ENCODE data around the gene C4BPB. TPM values are rescaled to one million over a fixed set of nuclear protein-coding genes. Genes with fewer than 3 reads are reported as not detected.

Gene C4BPB
- total RNA-seq, 1 donor from 2014 or later = not detected

DNA sequence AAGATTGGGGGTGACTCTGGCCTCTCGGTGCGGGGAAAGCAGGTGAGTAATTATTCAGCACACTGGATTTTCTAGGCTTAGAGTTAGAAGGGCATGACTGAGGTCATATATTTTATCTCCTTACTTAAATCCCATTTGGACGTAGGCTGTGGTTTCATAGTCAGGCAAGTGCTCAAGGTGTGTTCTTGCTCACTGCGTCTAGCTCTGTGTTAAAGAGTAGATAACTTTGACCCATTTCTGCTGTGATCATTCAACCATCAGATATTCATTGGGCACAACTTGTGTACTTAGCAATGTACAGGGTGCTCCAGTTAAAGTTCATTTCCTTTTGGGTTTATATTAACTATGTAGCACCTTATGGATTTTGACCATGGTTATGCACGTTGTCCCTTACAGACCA lies 21.0 kb upstream of the C4BPB start:
- Mint-ChIP-seq H3K9me3 (ENCODE audit: unreplicated experiment) (no peaks in the 10 kb centered on the region), H3K4me1 (ENCODE audit: low read depth, unreplicated experiment) (no peaks in the 10 kb centered on the region), H3K27ac (ENCODE audit: unreplicated experiment) (no peak overlapping the region), H3K27me3 (ENCODE audit: unreplicated experiment) (no peaks in the 10 kb centered on the region), H3K4me3 (ENCODE audit: unreplicated experiment) (no peak overlapping the region), H3K36me3 (ENCODE audit: unreplicated experiment) (no peaks in the 10 kb centered on the region)
- no peak for DNase-seq
- TF ChIP-seq, protein P1, sequence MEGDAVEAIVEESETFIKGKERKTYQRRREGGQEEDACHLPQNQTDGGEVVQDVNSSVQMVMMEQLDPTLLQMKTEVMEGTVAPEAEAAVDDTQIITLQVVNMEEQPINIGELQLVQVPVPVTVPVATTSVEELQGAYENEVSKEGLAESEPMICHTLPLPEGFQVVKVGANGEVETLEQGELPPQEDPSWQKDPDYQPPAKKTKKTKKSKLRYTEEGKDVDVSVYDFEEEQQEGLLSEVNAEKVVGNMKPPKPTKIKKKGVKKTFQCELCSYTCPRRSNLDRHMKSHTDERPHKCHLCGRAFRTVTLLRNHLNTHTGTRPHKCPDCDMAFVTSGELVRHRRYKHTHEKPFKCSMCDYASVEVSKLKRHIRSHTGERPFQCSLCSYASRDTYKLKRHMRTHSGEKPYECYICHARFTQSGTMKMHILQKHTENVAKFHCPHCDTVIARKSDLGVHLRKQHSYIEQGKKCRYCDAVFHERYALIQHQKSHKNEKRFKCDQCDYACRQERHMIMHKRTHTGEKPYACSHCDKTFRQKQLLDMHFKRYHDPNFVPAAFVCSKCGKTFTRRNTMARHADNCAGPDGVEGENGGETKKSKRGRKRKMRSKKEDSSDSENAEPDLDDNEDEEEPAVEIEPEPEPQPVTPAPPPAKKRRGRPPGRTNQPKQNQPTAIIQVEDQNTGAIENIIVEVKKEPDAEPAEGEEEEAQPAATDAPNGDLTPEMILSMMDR (IDR thresholded peaks at IDR 0.05; ENCODE audit: partially characterized antibody, unreplicated experiment) = no peak

DNA sequence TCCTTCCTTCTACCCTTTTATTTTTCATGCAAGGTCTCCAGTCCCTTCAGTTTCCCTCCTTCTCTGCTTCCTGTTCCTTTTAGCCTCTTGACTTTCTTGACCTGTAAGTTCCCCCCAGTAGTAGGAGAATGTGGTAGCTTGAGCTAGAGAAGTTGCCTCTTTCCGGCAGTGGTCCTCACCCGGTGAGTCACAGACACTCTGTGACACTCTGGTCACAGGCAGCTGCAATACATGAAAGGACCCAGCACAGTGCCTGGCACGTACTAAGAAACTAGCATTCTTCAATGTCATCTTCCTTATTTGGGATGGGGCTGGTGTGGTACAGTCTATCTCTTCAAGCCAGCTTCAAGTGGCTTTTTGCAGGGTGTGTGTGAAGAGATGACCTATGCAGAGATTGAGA lies 19.6 kb upstream of the C4BPB start:
- no peak for DNase-seq
- no peaks in the 10 kb centered on the region for H3K4me1 Mint-ChIP-seq (ENCODE audit: low read depth, unreplicated experiment)
- TF ChIP-seq, protein P1 (IDR thresholded peaks at IDR 0.05; ENCODE audit: partially characterized antibody, unreplicated experiment) = no peak
- no peaks in the 10 kb centered on the region for H3K27me3 Mint-ChIP-seq (ENCODE audit: unreplicated experiment)
- H3K36me3 Mint-ChIP-seq (ENCODE audit: unreplicated experiment) = no peaks in the 10 kb centered on the region
- no peak overlapping the region for H3K27ac Mint-ChIP-seq (ENCODE audit: unreplicated experiment)
- H3K4me3 Mint-ChIP-seq (ENCODE audit: unreplicated experiment) = no peak overlapping the region
- no peaks in the 10 kb centered on the region for H3K9me3 Mint-ChIP-seq (ENCODE audit: unreplicated experiment)

DNA sequence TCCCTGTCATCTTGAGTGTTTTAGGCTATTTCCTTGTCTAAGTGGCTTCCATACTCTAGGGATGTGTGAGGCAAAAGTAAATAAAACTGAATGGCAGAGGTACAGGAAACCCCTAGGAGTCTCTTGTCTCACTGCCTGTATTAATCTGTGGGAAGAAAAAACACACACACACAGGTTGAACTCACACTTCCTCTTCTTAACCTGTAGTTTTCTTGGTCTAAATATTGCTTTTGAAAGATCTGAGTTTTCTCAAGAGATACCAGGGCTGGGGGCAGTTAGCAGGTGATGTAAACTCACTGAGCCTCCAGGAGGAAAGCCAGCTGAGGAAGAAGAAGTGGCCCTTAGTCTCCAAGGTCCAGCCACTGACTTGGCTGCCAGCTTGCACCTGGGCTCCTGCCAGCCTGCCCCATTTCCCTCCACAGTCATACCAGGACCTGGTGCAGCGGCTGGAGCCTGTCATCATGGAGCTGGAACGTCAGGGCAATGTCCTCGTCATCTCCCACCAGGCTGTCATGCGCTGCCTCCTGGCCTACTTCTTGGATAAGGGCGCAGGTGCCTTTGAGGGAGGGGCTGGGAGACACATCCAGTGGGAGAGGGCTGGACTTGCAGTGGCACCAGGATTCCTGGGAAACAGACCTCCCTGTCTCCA lies 18.7 kb upstream of the C4BPB start:
- H3K9me3 Mint-ChIP-seq (ENCODE audit: unreplicated experiment) = no peaks in the 10 kb centered on the region
- H3K4me1 Mint-ChIP-seq (ENCODE audit: low read depth, unreplicated experiment) = no peaks in the 10 kb centered on the region
- no peaks in the 10 kb centered on the region for H3K27me3 Mint-ChIP-seq (ENCODE audit: unreplicated experiment)
- no peak overlapping the region for H3K27ac Mint-ChIP-seq (ENCODE audit: unreplicated experiment)
- no peak overlapping the region for H3K4me3 Mint-ChIP-seq (ENCODE audit: unreplicated experiment)
- no peak for DNase-seq
- TF ChIP-seq, protein P1 (IDR thresholded peaks at IDR 0.05; ENCODE audit: partially characterized antibody, unreplicated experiment) = no peak
- no peaks in the 10 kb centered on the region for H3K36me3 Mint-ChIP-seq (ENCODE audit: unreplicated experiment)

DNA sequence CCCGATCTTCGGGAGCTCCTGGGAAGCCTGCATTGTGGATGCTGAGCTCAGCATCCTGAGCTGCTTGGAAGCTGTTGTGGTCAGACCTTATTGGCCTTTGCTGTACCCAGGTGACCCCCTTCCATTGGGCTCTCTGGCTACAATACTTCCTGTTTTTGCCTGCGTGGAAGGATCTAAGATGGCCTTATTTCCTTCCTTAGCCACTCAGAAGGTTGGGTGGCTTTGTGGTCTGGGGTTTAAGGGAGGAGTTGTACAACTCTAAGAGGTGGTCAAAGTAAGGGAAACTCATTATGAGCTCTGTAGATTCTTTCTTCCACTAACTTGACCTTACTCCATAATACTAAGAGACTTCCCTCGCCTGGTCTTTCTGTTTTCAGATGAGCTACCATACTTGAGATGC lies 17.8 kb upstream of the C4BPB start:
- TF ChIP-seq, protein P1 (IDR thresholded peaks at IDR 0.05; ENCODE audit: partially characterized antibody, unreplicated experiment) = no peak
- no peak overlapping the region for H3K27ac Mint-ChIP-seq (ENCODE audit: unreplicated experiment)
- H3K4me1 Mint-ChIP-seq (ENCODE audit: low read depth, unreplicated experiment) = no peaks in the 10 kb centered on the region
- H3K27me3 Mint-ChIP-seq (ENCODE audit: unreplicated experiment) = no peaks in the 10 kb centered on the region
- DNase-seq = no peak
- no peaks in the 10 kb centered on the region for H3K9me3 Mint-ChIP-seq (ENCODE audit: unreplicated experiment)
- H3K36me3 Mint-ChIP-seq (ENCODE audit: unreplicated experiment) = no peaks in the 10 kb centered on the region
- H3K4me3 Mint-ChIP-seq (ENCODE audit: unreplicated experiment) = no peak overlapping the region

DNA sequence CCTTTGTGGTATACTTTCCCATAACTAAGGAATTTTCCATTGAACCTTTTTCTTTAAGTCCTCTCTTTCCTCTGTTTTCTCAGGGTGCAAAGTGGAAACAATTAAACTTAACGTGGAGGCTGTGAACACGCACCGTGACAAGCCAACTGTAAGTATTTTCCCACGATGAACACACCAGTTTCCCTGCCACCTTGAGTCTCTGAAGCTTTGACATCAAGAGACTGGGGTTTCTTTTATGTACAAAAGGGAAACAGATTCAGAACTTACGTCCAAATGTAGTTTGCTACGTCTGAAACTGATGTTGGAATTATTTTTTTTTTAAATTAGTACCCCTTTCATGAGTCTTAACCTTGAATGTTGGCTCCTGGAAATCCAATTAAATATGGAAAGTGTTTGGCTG lies 17.2 kb upstream of the C4BPB start:
- no peaks in the 10 kb centered on the region for H3K36me3 Mint-ChIP-seq (ENCODE audit: unreplicated experiment)
- DNase-seq = no peak
- H3K4me1 Mint-ChIP-seq (ENCODE audit: low read depth, unreplicated experiment) = no peaks in the 10 kb centered on the region
- H3K27ac Mint-ChIP-seq (ENCODE audit: unreplicated experiment) = no peak overlapping the region
- H3K4me3 Mint-ChIP-seq (ENCODE audit: unreplicated experiment) = no peak overlapping the region
- no peaks in the 10 kb centered on the region for H3K9me3 Mint-ChIP-seq (ENCODE audit: unreplicated experiment)
- no peaks in the 10 kb centered on the region for H3K27me3 Mint-ChIP-seq (ENCODE audit: unreplicated experiment)
- TF ChIP-seq, protein P1 (IDR thresholded peaks at IDR 0.05; ENCODE audit: partially characterized antibody, unreplicated experiment) = no peak

Data from glutamatergic neuron (in vitro differentiated cells).